Effector CD4-positive, alpha-beta T cell (primary cell): ENCODE data around the gene POLR1H.

Source experiments
- DNase-seq: peaks from one replicate; pipeline ENCODE4 v3.0.0-alpha.2; 2020

The POLR1H gene

DNA sequence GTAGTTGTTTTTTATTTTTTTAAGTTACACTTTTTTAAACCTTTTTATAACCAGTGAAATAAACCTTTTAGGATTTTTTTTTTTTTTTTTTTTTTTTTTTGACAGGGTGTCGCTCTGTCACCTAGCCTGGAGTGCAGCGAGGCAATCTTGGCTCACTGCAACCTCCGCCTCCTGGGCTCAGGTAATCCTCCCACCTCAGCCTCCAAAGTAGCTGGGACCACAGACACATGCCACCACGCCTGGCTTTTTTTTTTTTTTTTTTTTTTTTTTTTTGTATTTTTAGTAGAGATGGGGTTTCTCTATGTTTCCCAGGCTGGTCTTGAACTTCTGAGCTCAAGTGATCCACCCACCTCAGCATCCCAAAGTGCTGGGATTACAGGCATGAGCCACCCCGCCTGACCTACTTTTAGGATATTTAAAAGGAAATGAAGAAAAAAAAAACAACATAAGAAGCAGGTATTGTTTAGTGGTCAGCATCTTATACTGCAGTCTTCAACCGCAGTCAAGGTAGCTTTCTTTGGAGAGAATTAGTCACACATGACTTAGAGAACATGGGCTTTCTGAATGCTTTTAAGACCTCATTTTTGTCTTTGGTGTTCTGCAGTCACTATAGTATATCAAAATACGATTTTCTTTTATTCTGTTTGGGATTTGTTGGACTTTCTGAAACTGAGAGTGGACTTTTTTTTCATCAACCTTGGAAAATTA lies 1.6 kb downstream of the POLR1H start:
- DNase-seq = no peak

DNA sequence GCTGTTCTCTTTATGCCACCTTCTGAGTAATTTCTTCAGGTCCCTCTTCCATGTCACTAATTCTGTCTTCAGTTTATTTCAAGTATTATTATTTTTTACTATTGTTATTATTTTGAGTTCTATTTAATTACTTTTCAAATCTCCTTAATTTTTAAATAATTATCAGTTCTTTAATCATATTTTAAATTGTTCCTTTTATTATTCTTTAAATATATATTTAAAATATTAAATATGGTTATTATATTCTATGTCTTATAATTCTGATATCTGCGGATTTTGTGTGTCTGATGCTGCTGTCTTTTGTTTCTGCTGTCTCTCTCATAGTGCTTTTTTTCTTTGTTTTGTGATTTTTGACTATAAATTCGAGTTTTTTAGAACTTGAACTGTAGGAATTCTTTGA lies 2.2 kb downstream of the POLR1H start:
- DNase-seq = no peak

DNA sequence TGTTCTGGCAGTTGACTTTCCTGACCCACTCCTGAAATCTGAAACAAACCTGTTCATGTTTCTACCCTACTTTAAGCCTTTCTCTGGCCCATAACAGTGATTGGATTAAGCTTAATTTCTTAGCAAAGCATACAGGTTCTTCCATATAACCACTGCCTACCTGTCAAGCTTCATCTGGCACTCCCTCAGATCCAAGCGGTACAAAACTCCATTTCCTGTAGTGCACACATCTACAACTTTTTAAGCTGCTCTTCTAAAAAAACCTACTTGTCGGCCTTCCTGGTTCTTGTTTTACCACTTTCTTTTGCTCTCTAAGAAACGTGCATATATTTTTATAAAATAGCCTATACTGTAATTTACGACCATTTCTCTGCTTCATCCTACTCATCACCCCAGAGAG lies 5.0 kb downstream of the POLR1H start:
- DNase-seq = no peak

DNA sequence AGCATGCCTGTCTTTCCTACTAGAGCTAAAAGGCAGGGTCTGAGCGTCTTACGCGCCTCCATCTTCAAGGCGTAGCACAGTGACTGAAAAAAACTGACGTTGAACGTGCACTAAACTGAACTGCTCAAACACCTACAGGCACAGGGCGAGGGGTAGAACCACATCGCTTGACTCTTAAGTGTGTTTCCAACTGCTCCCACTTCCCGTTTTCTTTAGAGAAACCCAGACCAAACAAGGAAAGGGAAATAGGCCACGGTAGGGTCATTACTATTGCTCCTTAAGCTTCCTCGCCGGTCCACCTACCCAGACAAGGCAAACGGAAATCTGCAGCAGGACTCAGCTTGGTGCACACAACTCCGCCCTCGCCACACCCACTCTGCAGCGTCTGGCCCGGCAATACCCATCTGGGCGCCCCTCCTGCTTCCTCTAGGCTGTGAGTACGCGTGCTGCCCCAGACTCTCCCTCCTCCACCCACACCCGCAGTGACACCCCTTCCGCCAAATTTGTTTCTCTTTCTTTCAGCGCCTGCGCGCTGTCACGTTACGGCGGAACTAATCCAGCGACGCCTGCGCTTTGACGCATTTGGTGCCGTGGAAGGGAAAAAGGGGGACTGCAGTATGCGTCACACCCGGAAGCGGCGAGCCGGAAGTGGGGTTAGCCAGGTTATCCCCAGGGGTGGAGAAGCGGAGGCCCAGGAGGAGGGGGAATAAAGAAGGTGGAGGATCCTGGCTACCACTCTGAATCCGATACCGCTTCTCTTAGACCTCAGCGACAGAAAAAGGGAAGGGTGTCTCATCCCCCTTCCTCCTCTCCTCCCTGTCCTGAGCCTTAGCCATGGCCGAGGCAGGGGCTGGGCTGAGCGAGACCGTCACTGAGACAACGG lies 5.8 kb downstream of the POLR1H start, which contains the start of gene PPP1R11:
Gene PPP1R11 (plus strand): TSS at position 622 of the 883 bp plus-strand sequence. CDS start 213 bp downstream, at position 835.
- peak; percentile 95 for DNase-seq

DNA sequence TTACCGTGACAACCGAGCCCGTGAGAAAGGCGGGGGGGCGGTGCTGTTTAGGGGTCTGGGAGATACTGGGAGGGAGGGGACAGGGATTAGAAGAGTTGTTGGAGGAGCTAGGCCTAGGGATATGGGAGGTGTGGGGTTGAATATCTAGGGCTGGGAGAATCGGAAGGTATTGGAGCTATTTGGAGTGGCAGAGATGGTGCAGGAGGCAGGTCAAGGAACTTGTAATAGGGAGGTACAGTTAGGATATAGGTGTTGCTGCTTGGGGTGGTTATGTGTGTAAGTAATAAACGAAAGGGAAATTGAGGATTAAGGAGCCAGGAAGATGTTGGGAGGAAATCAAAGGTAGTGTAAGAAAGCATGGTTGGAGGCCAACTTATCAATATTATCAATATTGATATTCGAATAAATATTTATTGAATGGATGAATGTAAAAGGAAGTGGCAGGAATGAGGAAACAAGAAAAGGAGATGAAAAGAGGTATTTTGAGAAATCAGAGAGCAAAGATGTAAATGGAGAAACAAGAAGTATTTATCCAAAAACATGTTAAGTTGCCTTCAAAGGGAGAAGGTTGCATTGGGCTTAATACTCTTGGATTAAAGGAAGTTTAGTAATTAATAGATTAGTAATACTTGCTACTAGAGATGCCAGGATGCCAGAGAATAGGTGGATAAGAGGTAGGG lies 6.5 kb downstream of the POLR1H start:
- DNase-seq = no peak

DNA sequence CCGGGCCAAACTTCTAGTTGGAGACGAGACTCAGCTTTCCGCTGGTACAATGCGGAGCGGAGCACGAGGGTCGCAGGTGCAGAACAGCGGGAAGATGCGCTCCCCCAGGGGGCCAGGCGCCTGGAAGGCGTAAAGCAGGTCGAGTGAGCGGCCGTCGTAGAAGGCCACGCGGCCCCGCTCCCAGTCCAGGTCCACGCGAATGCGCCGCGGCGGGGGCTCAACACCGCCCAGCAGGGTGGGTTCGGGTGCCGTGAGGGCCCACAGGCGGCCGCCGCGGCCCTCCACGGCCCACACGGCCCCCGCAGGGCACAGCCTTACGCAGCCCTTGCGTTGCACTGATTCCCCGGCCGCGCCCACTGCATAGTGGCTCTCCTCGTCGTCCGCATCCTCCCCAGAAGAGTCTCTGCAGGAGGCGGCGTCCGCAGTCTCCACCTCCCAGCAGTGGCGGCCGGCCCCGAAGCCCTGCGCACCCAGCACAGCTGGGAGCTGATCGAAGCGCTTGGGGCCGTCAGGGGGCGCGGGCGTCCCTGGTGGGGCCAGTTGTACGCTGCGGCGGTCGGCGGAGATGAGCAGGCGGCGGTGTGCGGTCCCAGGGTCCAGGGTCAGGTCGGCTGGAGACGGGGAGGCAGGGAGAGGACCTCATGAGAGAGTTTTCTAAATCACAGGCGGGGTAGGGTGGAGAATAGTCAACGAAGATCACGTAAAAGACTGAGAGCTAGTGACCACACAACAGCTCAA lies 10.2 kb downstream of the POLR1H start:
- no peak for DNase-seq

DNA sequence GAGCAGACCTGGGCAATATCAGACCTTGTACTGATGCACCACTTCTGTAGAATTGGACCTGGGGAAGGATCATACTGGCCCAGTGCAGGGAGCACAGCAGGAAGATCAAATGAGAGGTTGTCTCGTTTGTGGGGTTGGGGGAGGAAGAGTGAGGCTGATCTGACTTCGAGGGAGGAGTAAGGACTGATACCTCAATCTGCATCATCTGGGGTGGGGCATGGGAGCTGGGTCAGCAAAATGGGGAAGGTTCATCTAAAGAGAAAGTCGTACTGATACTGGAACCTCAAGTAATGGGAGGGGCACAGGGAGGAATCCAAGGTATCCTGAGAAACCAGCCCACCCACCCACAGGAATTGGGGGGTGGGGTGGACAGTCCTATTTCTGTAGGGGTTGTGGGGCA lies 10.8 kb downstream of the POLR1H start:
- no peak for DNase-seq

DNA sequence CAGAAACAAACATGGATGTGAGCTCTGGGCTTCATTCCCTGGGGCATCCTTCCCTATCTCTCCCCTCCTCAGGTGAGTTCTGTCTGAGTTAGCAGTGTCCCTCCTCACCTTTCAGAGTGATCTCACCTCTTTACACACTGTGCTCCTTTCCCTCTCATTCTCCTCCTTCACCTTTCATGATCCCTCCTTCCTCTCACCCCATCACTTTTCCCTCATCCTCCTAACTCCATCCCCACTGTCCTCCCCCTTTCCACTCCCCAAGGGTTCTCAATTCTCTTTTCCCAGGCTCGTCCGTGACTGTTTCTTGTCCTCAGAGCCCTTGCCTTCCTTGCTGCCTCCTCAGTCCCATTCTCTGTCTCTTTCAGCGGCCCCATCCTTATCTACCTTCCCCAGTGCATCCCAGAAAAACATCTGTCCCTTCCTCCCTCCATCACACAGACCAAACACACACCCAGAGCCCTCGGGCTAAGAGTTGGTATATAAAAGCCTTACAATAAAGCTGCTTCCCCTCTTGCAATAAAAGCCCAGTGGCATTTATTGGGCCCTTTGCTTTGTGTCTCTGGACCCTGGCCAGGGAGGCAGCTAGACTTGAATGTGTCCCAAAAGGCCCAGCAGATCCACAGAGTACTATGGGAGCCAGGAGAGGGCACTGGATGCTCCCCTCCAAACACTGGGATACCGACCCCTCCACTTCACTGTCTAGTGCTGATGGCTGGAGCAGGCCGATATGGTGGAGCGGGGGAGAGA lies 12.6 kb downstream of the POLR1H start:
- DNase-seq = no peak

DNA sequence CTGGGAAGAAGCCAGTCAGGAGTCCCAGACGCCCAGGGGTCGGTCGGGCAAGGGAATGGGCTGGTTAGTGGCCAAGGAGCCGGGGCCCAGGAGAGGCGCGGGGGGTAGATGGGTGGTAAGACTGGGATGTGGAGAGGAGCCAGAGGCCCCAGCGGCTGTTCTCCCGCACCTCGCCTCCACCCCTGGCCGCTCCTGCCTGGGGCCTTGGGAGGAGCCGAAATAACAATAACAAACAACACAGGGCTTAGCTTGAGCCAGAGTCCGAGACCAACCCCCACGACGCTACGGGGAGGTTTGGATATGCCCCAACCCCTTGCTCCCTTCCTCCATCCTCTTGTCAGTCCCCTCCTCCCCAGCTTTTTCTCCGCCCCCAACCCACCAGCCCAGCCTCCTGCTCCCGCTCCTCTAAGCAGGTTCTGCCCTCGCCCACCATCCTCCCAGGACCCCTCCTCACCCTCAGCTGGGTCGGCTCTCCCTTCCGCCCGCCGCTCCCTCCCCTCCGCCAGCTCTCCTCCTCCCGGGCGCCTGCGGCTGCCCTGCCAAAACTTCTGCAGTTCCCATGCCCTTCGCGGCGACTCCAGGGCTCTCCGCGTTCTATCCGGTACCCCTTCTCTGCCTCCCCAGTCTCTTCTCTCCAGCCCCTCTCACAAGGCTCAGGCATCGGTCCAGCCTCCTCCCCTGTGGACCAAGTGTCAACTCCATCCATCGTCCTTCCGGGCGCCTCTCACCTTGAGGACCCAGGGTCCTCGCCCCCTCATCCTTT lies 13.4 kb downstream of the POLR1H start:
- no peak for DNase-seq

DNA sequence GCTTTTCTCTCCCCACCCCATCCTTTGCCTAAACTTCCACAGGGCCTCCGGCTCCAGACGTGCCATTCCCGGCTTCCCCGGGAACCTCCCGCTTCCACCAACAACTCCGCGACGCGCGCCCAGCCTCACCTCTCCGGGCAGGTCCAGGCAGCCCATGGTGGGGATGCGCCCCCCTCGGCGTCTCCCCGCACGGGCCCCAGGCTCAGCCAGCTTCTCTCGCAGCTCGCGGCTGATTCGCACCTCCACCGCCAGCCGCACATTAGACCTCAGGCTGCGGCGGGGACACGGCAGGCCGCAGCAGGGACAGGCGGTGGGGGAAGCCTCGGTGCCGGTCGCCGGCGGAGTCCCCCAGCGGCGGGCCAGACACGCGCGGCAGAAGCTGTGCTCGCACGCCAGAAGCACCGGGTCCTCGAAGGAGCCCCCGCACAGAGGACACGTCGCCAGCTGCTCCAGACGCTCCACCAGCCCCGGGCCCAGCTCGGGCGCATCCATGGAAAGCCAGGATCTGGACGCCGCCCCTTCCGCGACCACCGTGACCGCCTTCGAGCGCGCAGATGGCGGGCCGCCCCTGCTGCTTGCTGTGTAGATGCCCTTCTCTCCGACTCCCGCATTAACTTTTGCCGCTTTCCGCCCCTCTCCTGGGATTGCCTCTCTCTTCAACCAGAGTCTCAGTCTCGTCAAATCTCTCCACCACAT lies 14.2 kb downstream of the POLR1H start, which contains the start of gene RNF39:
Gene RNF39 (minus strand): TSS at position 676 of the 696 bp plus-strand sequence. CDS start 184 bp downstream, at position 492.
- DNase-seq = no peak

DNA sequence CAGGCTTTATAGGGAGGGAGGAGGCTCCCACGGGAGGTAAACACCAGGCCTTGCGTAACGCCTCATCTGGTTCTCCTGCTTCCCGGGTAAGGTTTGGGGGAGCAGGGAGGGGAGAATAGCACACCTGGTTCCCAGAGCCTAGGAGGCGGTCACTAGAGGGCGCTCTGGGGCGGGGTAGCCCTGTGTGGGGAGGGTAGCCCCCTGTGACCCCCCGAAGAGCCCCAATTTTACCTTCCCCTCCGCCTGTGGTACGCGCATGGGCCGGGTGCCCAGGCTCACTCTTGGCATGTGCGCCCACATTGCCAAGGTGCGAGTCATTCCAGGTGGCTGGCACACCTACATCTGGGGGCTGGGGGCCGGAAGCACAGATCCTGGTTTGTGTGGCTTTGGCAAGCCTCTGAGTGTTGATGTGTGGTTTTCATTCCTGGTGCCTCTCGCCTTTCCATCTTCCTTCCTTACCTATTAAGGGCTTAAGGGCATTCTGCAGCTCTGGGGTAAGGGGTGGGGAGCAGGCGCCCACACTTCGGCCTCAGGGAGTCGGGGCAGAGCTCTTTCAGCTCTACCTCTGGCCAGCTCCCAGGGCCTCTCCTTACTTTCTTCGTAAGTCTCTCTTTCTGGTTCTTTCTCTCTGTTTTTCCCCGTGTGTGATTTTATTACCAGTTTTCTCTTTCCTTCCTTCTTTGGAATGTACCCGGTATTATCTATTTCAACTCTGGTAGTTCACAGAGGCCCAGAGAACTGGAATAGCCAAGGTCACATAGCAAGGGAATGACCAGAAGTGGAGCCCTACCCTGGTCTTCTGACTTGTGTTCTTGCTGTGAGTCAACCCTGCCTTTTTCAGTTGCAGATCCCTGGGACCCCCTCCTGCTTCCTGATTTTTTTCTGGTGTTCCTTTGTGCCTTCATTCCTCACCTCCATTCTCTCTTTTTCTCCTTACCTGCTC lies 15.0 kb downstream of the POLR1H start:
- DNase-seq = no peak

DNA sequence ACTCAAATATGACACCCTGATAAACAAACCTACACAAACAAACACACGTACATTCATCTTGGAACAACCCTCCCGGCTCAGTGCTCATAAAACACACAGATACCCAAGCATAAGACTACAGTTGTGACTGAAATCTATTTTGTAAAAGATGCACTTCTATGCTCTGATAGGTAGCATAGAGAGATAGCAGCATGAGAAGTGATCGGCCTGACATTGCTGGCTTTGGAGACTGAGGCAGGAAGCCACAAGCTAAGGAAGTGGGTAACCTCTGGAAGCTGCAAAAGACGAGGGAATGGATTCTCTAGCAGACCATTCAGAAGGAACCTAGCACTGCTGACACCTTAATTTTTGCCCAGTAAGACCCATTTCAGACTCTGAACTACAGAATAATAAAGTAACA lies 16.2 kb downstream of the POLR1H start:
- no peak for DNase-seq

DNA sequence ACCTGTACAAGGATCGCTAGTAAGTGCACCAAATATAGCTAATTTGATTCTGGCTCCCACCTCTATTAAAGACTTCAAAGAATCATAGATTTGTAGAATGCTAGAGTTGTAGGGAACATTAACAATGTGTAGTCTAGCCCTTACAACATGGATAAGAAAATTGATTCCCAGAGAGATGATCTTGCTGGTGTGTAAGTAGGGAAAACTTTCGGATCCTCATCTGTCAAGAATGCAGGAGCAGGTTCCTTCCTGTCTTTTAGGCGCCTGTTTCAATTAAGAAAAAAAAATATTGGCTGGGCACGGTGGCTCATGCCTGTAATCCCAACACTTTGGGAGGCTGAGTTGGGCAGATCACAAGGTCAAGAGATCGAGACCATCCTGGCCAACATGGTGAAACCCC lies 26.8 kb downstream of the POLR1H start:
- DNase-seq = no peak

DNA sequence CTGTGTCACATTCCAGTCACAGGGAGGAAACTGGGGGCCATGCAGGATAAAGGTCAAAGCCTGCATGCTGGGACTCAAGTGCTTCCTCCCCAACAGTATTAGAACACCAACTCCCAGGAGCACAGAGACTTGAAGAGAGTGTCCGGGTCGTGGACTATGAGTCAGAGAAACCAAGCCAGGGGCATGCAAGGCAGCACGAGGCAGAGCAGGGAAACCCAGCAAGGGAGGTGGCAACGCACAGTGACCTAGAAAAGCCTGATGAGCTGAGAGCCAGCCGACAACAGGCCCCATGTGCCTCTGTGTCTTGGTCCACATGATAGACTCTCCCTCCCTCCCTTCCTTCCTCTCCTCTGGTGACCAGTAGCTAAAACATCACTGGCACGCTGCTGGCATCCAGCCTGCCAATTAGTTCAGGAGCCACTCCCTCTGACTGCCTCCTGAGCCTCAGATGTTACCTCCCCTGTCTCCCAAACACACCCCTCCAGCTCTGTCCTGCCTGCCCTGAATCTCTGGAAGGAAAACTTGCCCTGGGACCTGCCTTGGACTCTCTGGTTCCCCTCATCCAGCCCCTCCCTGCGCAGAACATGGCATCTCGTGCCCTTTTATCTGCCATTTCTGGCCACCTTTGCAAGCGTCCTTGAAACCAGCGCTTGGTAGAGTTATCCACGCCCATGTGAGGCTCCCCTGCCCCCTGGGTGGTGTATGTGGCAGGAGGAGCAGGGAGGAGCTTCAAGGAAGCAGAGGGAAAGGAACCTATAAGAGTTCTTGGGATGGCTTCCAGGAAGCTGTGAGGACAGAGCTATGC lies 30.7 kb downstream of the POLR1H start:
- DNase-seq = no peak

DNA sequence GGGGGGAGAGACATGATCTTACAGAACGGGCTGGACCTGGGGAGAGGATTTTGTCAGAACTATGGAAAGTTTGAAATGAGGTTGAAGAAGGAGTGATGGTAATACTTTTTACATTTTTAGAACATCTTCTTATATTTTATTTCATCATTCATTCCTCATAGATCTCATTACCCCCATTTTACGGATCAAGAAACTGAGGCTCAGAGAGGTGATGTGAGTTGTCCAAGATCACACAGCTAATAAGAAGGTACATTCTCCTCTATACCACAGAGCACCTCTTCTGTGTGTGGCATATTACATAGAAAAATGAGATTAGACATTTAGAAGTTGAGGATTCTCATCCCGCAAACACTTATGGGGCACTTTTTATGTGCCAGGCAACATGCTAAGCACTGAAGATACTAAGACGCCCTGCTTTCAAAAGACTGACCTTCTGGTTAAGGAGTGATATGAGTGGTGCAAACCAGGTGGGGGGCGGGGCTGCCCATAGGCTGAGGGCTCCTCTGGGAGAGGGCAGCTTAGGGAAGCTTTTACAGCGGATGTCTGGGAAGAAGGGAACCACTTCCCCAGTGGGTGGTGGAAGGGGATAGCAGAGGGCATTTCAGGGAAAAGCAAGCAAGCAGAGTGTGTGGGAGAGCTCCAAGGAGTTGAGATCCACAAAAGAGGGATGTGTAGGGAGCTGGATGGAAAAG lies 31.9 kb downstream of the POLR1H start:
- DNase-seq = no peak

DNA sequence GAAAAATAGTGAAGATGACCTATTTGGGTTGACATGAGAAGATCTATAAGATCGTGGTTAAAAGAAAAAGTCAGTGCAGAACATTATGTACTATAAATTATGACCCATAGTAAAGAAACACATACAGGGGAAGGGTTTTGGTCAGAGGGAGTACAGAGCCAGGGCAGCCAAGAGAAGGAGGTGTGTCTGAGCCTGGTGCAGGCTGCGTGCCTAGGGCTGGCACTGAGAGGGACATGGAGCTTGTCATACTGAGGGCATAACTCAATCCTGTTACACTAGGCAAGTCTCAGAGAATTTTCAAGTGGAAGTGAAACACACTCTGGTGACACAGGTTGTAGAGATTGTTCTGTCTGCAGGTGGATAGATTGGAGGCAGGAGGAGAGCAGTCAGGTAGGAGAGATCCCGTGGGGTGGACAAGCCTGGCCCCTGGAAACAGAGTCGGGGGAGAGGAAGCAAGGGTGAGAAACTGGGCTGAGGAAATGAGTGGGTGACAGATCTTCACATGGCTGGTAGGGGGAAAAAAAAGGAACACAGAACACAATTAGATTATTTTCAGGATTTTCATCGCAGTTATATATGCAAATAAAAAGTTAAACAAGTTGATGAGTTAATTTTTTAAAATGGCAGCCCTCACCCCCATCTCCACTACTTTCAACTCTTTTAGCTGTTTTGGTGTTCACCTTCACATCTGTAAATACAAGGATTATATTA lies 33.0 kb downstream of the POLR1H start:
- DNase-seq = no peak

DNA sequence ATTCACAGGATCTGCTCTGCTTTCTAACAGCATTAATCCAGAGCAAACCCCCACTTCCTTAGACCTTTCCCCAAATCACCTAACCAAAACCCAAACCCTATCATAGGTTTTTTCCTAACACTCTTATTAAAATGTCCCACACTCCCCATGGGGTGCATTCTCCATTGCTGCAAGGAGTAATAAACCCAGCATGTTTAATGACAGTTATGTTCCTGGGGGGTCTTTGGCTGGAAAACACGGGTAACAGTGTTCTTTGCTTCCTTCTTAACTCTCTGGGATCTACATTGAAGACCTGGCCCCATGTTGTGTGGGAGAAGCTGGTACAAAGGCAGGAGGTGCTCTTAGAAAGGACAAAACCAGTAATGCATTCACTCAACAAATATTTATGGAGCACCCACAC lies 35.8 kb downstream of the POLR1H start:
- no peak for DNase-seq
